CD4-positive, alpha-beta T cell (primary cell): ENCODE data around the gene WFIKKN1. TPM values are rescaled to one million over a fixed set of nuclear protein-coding genes. Genes with fewer than 3 reads are reported as not detected.

Source experiments
- ATAC-seq: fragments of 200-7000 bp; cut with Tn5 transposase; one replicate; pipeline ENCODE4 v1.10.0; 2022; ENCODE audit warnings: mild to moderate bottlenecking; ENCODE audit not compliant: poor library complexity
- CTCF ChIA-PET: fragments of 350-600 bp; sonication (Branson Sonifier 250); formaldehyde crosslinking; loops from one replicate; lab custom pipeline; 2021; ENCODE audit warnings: antibody characterized with exemption, inconsistent platforms; lab: Charles Lee
- POLR2A ChIA-PET: fragments of 350-600 bp; sonication (Branson Sonifier 250); formaldehyde crosslinking; loops from one replicate; lab custom pipeline; 2021; ENCODE audit warnings: antibody characterized with exemption, inconsistent platforms; lab: Charles Lee
- DNase-seq, 14 experiments: peaks; one replicate each; pipeline ENCODE4 v3.0.0-alpha.2; 2013 to 2020; ENCODE audit warnings: mixed read lengths in 2 of 14
- H3K27ac ChIP-seq, 2 donors: one replicate each; pipeline versions ENCODE4 v1.5.1 to v1.7.0; 2013; ENCODE audit warnings: low read length in 2 of 2, low read depth in 1 of 2, mild to moderate bottlenecking in 1 of 2
- H3K27me3 ChIP-seq, 2 experiments: 1 replicate in 1 of 2; 2 replicates in 1 of 2; pipeline versions ENCODE4 v1.6.1 to v1.7.0; 2013; ENCODE audit warnings: low read length in 2 of 2, control low read depth in 1 of 2, mild to moderate bottlenecking in 1 of 2, moderate library complexity in 1 of 2; ENCODE audit not compliant: insufficient read depth in 2 of 2, control insufficient read depth in 1 of 2
- H3K36me3 ChIP-seq: one replicate; pipeline ENCODE4 v1.6.1; 2013; ENCODE audit warnings: low read length, control low read depth; ENCODE audit not compliant: insufficient read depth
- H3K4me1 ChIP-seq: one replicate; pipeline ENCODE4 v1.6.1; 2013; ENCODE audit warnings: low read length, control low read depth; ENCODE audit not compliant: insufficient read depth
- H3K4me3 ChIP-seq: one replicate; pipeline ENCODE4 v1.5.1; 2013; ENCODE audit warnings: mild to moderate bottlenecking, low read length, moderate library complexity
- H3K9me3 ChIP-seq, 2 experiments: 1 replicate in 1 of 2; 2 replicates in 1 of 2; pipeline versions ENCODE4 v1.6.1 to v1.7.0; 2013; ENCODE audit warnings: low read length in 2 of 2, mild to moderate bottlenecking in 2 of 2, control low read depth in 1 of 2, moderate library complexity in 1 of 2; ENCODE audit not compliant: control insufficient read depth in 1 of 2, insufficient read depth in 1 of 2
- H3K27ac Mint-ChIP-seq: one replicate; pipeline ENCODE4 v1.8.0; 2020; ENCODE audit warnings: mixed read lengths
- H3K27me3 Mint-ChIP-seq: one replicate; pipeline ENCODE4 v1.8.0; 2021; ENCODE audit warnings: mixed read lengths
- H3K36me3 Mint-ChIP-seq: one replicate; pipeline ENCODE4 v1.8.0; 2021; ENCODE audit warnings: low read depth, mixed read lengths
- H3K4me1 Mint-ChIP-seq: one replicate; pipeline ENCODE4 v1.8.0; 2021; ENCODE audit warnings: low read depth, mixed read lengths
- H3K4me3 Mint-ChIP-seq: one replicate; pipeline ENCODE4 v1.8.0; 2020; ENCODE audit warnings: mild to moderate bottlenecking, mixed read lengths
- H3K9me3 Mint-ChIP-seq: one replicate; pipeline ENCODE4 v1.8.0; 2020; ENCODE audit warnings: mixed read lengths
- CTCF ChIP-seq: fragments of 200-600 bp; IDR thresholded peaks from one replicate; pipeline ENCODE4 v1.8.0; 2022; ENCODE audit warnings: antibody characterized with exemption, mild to moderate bottlenecking
- intact Hi-C, 2 experiments: fragments of 100-400 bp; cut with DNase I in 1 of 2; cut with micrococcal nuclease in 1 of 2; formaldehyde crosslinking; loops; one replicate each; pipeline versions ENCODE4 v1.15.1 to v1.9.0; 2023 to 2025; cut with DNase I, micrococcal nuclease
- total RNA-seq, 174 experiments: library from RNA in 2 of 174; stranded (reverse) in 2 of 174; gene quantifications; one replicate each; pipeline ENCODE4 v1.2.3 and lab custom pipeline; 2021 to 2026

Gene WFIKKN1
- total RNA-seq, 2 experiments from 2014 or later, result 0.64 to 0.99 TPM

- ChIA-PET CTCF (no interaction called here), POLR2A (no interaction called here)
- H3K36me3 ChIP-seq, result no peaks in the 10 kb centered on the region
- H3K27ac ChIP-seq, result no peak overlapping the region
- H3K4me1 Mint-ChIP-seq, result no peaks in the 10 kb centered on the region
- peak overlapping the region; percentile 81 for H3K4me3 Mint-ChIP-seq
- no peaks in the 10 kb centered on the region for H3K27me3 Mint-ChIP-seq
- H3K27me3 ChIP-seq, result no peaks in the 10 kb centered on the region
- no peaks in the 10 kb centered on the region for H3K36me3 Mint-ChIP-seq
- TF ChIP-seq CTCF, result no peak
- H3K4me3 ChIP-seq, result no peak overlapping the region
- H3K9me3 Mint-ChIP-seq, result no peaks in the 10 kb centered on the region
- H3K4me1 ChIP-seq, result peaks cover 41% of the 10 kb centered on the region
- intact Hi-C loops, result no loop called here
- no peaks in the 10 kb centered on the region for H3K9me3 ChIP-seq
- ATAC-seq, result no peak
- peak overlapping the region; percentile 30 for H3K27ac Mint-ChIP-seq
- DNase-seq, result no peak
Observed at GRCh38 chr16:644556-644955, 13.8 kb downstream of the WFIKKN1 start.

- Histone ChIP-seq H3K4me3 (no peak overlapping the region), H3K27me3 (no peaks in the 10 kb centered on the region), H3K9me3 (no peaks in the 10 kb centered on the region), H3K27ac (no peak overlapping the region), H3K36me3 (no peaks in the 10 kb centered on the region), H3K4me1 (peaks cover 44% of the 10 kb centered on the region)
- H3K4me3 Mint-ChIP-seq, result no peak overlapping the region
- ATAC-seq (no peak), DNase-seq (no peak)
- H3K27ac Mint-ChIP-seq, result no peak overlapping the region
- H3K36me3 Mint-ChIP-seq, result no peaks in the 10 kb centered on the region
- H3K4me1 Mint-ChIP-seq, result no peaks in the 10 kb centered on the region
- no peaks in the 10 kb centered on the region for H3K9me3 Mint-ChIP-seq
- CTCF ChIA-PET, result no interaction called here
- no peaks in the 10 kb centered on the region for H3K27me3 Mint-ChIP-seq
- POLR2A ChIA-PET, result no interaction called here
- TF ChIP-seq CTCF, result no peak
- intact Hi-C loops, result no loop called here
Observed at GRCh38 chr16:645852-646678, 15.3 kb downstream of the WFIKKN1 start.

- H3K4me1 Mint-ChIP-seq, result no peaks in the 10 kb centered on the region
- Histone ChIP-seq H3K4me3 (no peak overlapping the region), H3K27me3 (no peaks in the 10 kb centered on the region), H3K9me3 (no peaks in the 10 kb centered on the region), H3K4me1 (peaks cover 39% of the 10 kb centered on the region), H3K27ac (no peak overlapping the region), H3K36me3 (no peaks in the 10 kb centered on the region)
- no peak for TF ChIP-seq CTCF
- no peaks in the 10 kb centered on the region for H3K27me3 Mint-ChIP-seq
- intact Hi-C loops, result no loop called here
- ATAC-seq (no peak), DNase-seq (no peak)
- H3K4me3 Mint-ChIP-seq, result peak overlapping the region; percentile 42
- no peaks in the 10 kb centered on the region for H3K9me3 Mint-ChIP-seq
- ChIA-PET CTCF (no interaction called here), POLR2A (interaction anchor here (1.7 to 2.0 kb wide), 2 partner anchors 21 to 49 kb away, joined by 6 to 8 read pairs; partner anchors contain the start of gene RHOT2)
- no peaks in the 10 kb centered on the region for H3K36me3 Mint-ChIP-seq
- no peak overlapping the region for H3K27ac Mint-ChIP-seq
Observed at GRCh38 chr16:646679-647172, 15.9 kb downstream of the WFIKKN1 start.
